ENCODE results near the gene NFIB. TPM values are rescaled to one million over a fixed set of nuclear protein-coding genes. Genes with fewer than 3 reads are reported as not detected.

NFIB gene
- total and polyA plus RNA-seq, 2 of the 8 experiments (the other 6 are each of a cell fraction or from before 2014, with no cell fraction given) = 2.6 to 13.1 TPM

GRCh38 chr9:14156046-14156445, 157.9 kb downstream of the NFIB start (continued):
- no peak for TF ChIP-seq CHD7 (IDR thresholded peaks at IDR 0.05; ENCODE audit: insufficient replicate concordance, low read length)
- TF ChIP-seq CREB1 (IDR thresholded peaks at IDR 0.05) = no peak
- TF ChIP-seq RXRA (IDR thresholded peaks at IDR 0.05; ENCODE audit: insufficient read depth, low read depth, low read length) = no peak
- no peak for TF ChIP-seq SRF (IDR thresholded peaks at IDR 0.05; ENCODE audit: low read depth, low read length)
- TF ChIP-seq SP2 (IDR thresholded peaks at IDR 0.05; ENCODE audit: low read length) = no peak
- TF ChIP-seq TAF1 (IDR thresholded peaks at IDR 0.05; ENCODE audit: low read depth, low read length) = no peak
- TF ChIP-seq TBP (IDR thresholded peaks at IDR 0.05; ENCODE audit: low read depth, low read length) = no peak
- no peak for TF ChIP-seq SP4 (IDR thresholded peaks at IDR 0.05; ENCODE audit: low read length)
- TF ChIP-seq TCF12 (IDR thresholded peaks at IDR 0.05; ENCODE audit: low read depth, low read length) = no peak
- no peak for TF ChIP-seq YY1 (IDR thresholded peaks at IDR 0.05; ENCODE audit: low read depth, low read length)
- no peak for TF ChIP-seq SP1 (IDR thresholded peaks at IDR 0.05; ENCODE audit: low read depth, low read length)
- no peak for TF ChIP-seq BCL11A (IDR thresholded peaks at IDR 0.05; ENCODE audit: low read depth in 2 of 2, low read length in 2 of 2)
- no peak for TF ChIP-seq HDAC6 (IDR thresholded peaks at IDR 0.05; ENCODE audit: low read depth, low read length)
- TF ChIP-seq E2F6 (IDR thresholded peaks at IDR 0.05) = no peak
